HL-60 (cell line): Measurements from ENCODE around the gene DBNDD2.

Source experiments
- CTCF ChIP-seq: IDR thresholded peaks from one replicate; pipeline ENCODE4 v1.5.1; 2011; ENCODE audit warnings: low read length, control low read depth, inconsistent platforms; ENCODE audit not compliant: insufficient read depth
- GABPA ChIP-seq: IDR thresholded peaks from 2 replicates; pipeline ENCODE4 v1.6.1; 2012; ENCODE audit warnings: low read depth
- POLR2AphosphoS5 ChIP-seq: IDR thresholded peaks from 2 replicates; pipeline ENCODE4 v1.6.1; 2012; ENCODE audit warnings: low read depth
- SPI1 ChIP-seq: IDR thresholded peaks from 2 replicates; pipeline ENCODE4 v1.6.1; 2012; ENCODE audit warnings: low read depth, mild to moderate bottlenecking, borderline replicate concordance

- no peak for TF ChIP-seq GABPA
- TF ChIP-seq CTCF, result no peak
- no peak for TF ChIP-seq POLR2AphosphoS5
- no peak for TF ChIP-seq SPI1
Observed at GRCh38 chr20:45449528-45449927, 41.4 kb downstream of the DBNDD2 start.
